ENCODE measurements around the gene FOXC1. TPM values are rescaled to one million over a fixed set of nuclear protein-coding genes. Genes with fewer than 3 reads are reported as not detected.

Gene FOXC1
- total and polyA plus RNA-seq, 10 of the 15 experiments (the other 5 are each of a cell fraction or from before 2014, with no cell fraction given): 0.13 to 1.5 (median 0.48) TPM; not detected in 2

DNA sequence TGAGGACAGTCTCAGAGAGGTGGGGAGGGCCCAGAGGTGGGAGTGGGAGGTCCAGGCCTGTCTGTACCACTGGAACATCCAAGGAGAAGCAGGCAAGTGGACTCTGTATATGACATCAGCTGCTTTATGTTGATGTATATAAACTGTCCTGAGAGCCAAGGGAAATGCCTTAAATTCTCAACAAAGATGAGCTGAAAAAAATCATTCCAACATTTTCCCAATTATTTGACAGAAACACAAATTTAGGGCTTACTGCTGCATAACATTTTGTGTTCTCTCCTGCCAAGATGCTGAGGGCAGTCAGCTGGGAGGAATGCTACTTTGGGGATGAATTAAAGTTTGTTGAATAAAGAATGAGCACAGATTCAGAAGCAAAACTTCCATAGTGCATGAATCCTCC, 52.8 kb downstream of the FOXC1 start (continued):
- TF ChIP-seq, protein P1, sequence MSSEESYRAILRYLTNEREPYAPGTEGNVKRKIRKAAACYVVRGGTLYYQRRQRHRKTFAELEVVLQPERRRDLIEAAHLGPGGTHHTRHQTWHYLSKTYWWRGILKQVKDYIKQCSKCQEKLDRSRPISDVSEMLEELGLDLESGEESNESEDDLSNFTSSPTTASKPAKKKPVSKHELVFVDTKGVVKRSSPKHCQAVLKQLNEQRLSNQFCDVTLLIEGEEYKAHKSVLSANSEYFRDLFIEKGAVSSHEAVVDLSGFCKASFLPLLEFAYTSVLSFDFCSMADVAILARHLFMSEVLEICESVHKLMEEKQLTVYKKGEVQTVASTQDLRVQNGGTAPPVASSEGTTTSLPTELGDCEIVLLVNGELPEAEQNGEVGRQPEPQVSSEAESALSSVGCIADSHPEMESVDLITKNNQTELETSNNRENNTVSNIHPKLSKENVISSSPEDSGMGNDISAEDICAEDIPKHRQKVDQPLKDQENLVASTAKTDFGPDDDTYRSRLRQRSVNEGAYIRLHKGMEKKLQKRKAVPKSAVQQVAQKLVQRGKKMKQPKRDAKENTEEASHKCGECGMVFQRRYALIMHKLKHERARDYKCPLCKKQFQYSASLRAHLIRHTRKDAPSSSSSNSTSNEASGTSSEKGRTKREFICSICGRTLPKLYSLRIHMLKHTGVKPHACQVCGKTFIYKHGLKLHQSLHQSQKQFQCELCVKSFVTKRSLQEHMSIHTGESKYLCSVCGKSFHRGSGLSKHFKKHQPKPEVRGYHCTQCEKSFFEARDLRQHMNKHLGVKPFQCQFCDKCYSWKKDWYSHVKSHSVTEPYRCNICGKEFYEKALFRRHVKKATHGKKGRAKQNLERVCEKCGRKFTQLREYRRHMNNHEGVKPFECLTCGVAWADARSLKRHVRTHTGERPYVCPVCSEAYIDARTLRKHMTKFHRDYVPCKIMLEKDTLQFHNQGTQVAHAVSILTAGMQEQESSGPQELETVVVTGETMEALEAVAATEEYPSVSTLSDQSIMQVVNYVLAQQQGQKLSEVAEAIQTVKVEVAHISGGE (CRISPR knock-in tag; IDR thresholded peaks at IDR 0.05): no peak
- TF ChIP-seq PAX8 (IDR thresholded peaks at IDR 0.05) (no peak), TCF3 (IDR thresholded peaks at IDR 0.05; ENCODE audit: borderline replicate concordance, insufficient read depth, low read depth, low read length) (no peak), STAT3 (IDR thresholded peaks at IDR 0.05; ENCODE audit: low read depth, low read length) (no peak), SRF (IDR thresholded peaks at IDR 0.05; ENCODE audit: low read depth in 2 of 2, low read length in 2 of 2) (no peak)
- TF ChIP-seq, protein P2, sequence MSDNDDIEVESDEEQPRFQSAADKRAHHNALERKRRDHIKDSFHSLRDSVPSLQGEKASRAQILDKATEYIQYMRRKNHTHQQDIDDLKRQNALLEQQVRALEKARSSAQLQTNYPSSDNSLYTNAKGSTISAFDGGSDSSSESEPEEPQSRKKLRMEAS (IDR thresholded peaks at IDR 0.05; ENCODE audit: low read depth, low read length): no peak
- TF ChIP-seq, protein P3, sequence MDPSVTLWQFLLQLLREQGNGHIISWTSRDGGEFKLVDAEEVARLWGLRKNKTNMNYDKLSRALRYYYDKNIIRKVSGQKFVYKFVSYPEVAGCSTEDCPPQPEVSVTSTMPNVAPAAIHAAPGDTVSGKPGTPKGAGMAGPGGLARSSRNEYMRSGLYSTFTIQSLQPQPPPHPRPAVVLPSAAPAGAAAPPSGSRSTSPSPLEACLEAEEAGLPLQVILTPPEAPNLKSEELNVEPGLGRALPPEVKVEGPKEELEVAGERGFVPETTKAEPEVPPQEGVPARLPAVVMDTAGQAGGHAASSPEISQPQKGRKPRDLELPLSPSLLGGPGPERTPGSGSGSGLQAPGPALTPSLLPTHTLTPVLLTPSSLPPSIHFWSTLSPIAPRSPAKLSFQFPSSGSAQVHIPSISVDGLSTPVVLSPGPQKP (IDR thresholded peaks at IDR 0.05; ENCODE audit: low read depth, low read length): no peak
- TF ChIP-seq, protein P4, sequence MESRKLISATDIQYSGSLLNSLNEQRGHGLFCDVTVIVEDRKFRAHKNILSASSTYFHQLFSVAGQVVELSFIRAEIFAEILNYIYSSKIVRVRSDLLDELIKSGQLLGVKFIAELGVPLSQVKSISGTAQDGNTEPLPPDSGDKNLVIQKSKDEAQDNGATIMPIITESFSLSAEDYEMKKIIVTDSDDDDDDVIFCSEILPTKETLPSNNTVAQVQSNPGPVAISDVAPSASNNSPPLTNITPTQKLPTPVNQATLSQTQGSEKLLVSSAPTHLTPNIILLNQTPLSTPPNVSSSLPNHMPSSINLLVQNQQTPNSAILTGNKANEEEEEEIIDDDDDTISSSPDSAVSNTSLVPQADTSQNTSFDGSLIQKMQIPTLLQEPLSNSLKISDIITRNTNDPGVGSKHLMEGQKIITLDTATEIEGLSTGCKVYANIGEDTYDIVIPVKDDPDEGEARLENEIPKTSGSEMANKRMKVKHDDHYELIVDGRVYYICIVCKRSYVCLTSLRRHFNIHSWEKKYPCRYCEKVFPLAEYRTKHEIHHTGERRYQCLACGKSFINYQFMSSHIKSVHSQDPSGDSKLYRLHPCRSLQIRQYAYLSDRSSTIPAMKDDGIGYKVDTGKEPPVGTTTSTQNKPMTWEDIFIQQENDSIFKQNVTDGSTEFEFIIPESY (IDR thresholded peaks at IDR 0.05): no peak

Other genes starting within 250 kb of the FOXC1 start
- gene FOXF2, start 220.3 kb upstream of the FOXC1 start, total RNA-seq (2014; rRNA removed): not detected in 2 replicates
- gene FOXF2, start 220.3 kb upstream of the FOXC1 start, total RNA-seq (2014; rRNA removed; fragmentation: Illumina TruSeq; extraction: Trizol): not detected in 2 replicates
- not detected in 2 replicates for gene FOXF2, start 220.3 kb upstream of the FOXC1 start, total RNA-seq (2021)
- not detected in 2 replicates for gene FOXF2, start 220.3 kb upstream of the FOXC1 start, polyA plus RNA-seq (2011; rRNA removed)
- not detected in 2 replicates for gene FOXF2, start 220.3 kb upstream of the FOXC1 start, polyA plus RNA-seq (2014; fragmentation: Illumina TruSeq; extraction: Trizol)
- gene FOXF2, start 220.3 kb upstream of the FOXC1 start, polyA plus RNA-seq (2014; fragmentation: Nextera tagmentation; extraction: Ambion mirVana): not detected
- not detected in 2 replicates for gene FOXF2, start 220.3 kb upstream of the FOXC1 start, polyA plus RNA-seq (2014; rRNA removed)
- not detected for gene FOXF2, start 220.3 kb upstream of the FOXC1 start, polyA plus RNA-seq (2016; fragmentation: Nextera tagmentation; extraction: Ambion mirVana)

All from GM12878 (cell line).